Suprapubic skin (tissue), 3 donors: ENCODE measurements around the gene FAM110A.
"Not testable (repeated sequence)": the region's sequence is repeated elsewhere in the genome, so short reads cannot be mapped to it uniquely, and the experiment has no call there.

Experiments
- POLR2A ChIP-seq, 2 donors: fragments of 450-650 bp; IDR thresholded peaks; one replicate each; pipeline ENCODE4 v1.6.1; 2017; ENCODE audit warnings: antibody characterized with exemption in 2 of 2, mild to moderate bottlenecking in 2 of 2, moderate library complexity in 2 of 2
- TF ChIP-seq, protein P1 (sequence below), 2 donors: fragments of 200-600 bp in 1 of 2; fragments of 450-650 bp in 1 of 2; sonication (generic) in 1 of 2; IDR thresholded peaks; one replicate each; pipeline ENCODE4 v1.5.1; 2016 to 2019; ENCODE audit warnings: antibody characterized with exemption in 2 of 2, mild to moderate bottlenecking in 1 of 2, moderate library complexity in 1 of 2

DNA sequence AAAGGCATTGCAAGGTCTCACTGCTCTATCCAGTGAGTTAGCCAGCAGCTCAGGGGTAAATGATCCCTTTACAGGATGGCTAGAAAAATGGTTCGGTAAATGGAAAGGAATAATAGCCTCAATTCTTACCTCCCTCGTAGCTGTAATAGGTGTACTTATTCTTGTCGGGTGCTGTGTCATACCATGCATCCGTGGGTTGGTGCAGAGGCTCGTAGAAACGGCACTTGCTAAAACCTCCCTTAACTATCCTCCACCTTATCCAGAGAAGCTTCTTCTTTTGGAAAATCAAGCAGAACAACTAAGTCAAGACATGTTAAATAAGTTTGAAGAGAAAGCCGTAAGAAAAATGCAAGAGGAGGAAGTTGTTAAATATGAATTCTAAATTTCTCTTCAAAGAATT, 33.5 kb upstream of the FAM110A start:
- TF ChIP-seq POLR2A (IDR thresholded peaks at IDR 0.05) = not testable (repeated sequence)
- TF ChIP-seq, protein P1, sequence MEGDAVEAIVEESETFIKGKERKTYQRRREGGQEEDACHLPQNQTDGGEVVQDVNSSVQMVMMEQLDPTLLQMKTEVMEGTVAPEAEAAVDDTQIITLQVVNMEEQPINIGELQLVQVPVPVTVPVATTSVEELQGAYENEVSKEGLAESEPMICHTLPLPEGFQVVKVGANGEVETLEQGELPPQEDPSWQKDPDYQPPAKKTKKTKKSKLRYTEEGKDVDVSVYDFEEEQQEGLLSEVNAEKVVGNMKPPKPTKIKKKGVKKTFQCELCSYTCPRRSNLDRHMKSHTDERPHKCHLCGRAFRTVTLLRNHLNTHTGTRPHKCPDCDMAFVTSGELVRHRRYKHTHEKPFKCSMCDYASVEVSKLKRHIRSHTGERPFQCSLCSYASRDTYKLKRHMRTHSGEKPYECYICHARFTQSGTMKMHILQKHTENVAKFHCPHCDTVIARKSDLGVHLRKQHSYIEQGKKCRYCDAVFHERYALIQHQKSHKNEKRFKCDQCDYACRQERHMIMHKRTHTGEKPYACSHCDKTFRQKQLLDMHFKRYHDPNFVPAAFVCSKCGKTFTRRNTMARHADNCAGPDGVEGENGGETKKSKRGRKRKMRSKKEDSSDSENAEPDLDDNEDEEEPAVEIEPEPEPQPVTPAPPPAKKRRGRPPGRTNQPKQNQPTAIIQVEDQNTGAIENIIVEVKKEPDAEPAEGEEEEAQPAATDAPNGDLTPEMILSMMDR (IDR thresholded peaks at IDR 0.05) = not testable (repeated sequence)
